GM23338 (cell line): ENCODE measurements around the gene NAA10. TPM values are rescaled to one million over a fixed set of nuclear protein-coding genes. Genes with fewer than 3 reads are reported as not detected.

Experiments used
- ATAC-seq: fragments of 200-7000 bp; cut with Tn5 transposase; 3 replicates; pipeline ENCODE4 v1.9.1; 2020
- DNase-seq: peaks from one replicate; pipeline ENCODE4 v3.0.0-alpha.2; 2015; ENCODE audit warnings: low spot score
- H2AFZ ChIP-seq: fragments of 200-600 bp; sonication (generic); 2 replicates; pipeline ENCODE4 v1.8.0; 2016; ENCODE audit warnings: antibody characterized with exemption, mild to moderate bottlenecking, moderate library complexity
- H3F3A ChIP-seq: fragments of 200-600 bp; sonication (generic); replicated peaks from 2 replicates; pipeline ENCODE4 v1.8.0; 2017; ENCODE audit warnings: antibody characterized with exemption, mixed run types, low read depth
- H3K27ac ChIP-seq: fragments of 200-600 bp; sonication (generic); 2 replicates; pipeline ENCODE4 v1.6.1; 2016; ENCODE audit warnings: low read depth
- H3K27me3 ChIP-seq: fragments of 200-600 bp; sonication (generic); 2 replicates; pipeline ENCODE4 v1.8.0; 2016; ENCODE audit warnings: mild to moderate bottlenecking, mixed run types, moderate library complexity; ENCODE audit not compliant: insufficient read depth
- H3K36me3 ChIP-seq: fragments of 200-600 bp; sonication (generic); 2 replicates; pipeline ENCODE4 v1.8.0; 2016; ENCODE audit warnings: mild to moderate bottlenecking; ENCODE audit not compliant: insufficient read depth
- H3K4me1 ChIP-seq: fragments of 200-600 bp; sonication (generic); 2 replicates; pipeline ENCODE4 v1.8.0; 2016; ENCODE audit warnings: mild to moderate bottlenecking, moderate library complexity; ENCODE audit not compliant: insufficient read depth
- H3K4me2 ChIP-seq: fragments of 200-600 bp; sonication (generic); 2 replicates; pipeline ENCODE4 v1.7.1; 2017; ENCODE audit warnings: mixed run types
- H3K4me3 ChIP-seq: fragments of 200-600 bp; sonication (generic); 2 replicates; pipeline ENCODE4 v1.6.1; 2016; ENCODE audit warnings: mixed run types
- H3K79me2 ChIP-seq: fragments of 200-600 bp; sonication (generic); replicated peaks from 2 replicates; pipeline ENCODE4 v1.8.0; 2017; ENCODE audit warnings: mild to moderate bottlenecking; ENCODE audit not compliant: insufficient read depth
- H3K9me2 ChIP-seq: fragments of 200-600 bp; sonication (generic); 2 replicates; pipeline ENCODE4 v1.8.0; 2017; ENCODE audit not compliant: insufficient read depth
- H4K20me1 ChIP-seq: fragments of 200-600 bp; sonication (generic); replicated peaks from 2 replicates; pipeline ENCODE4 v1.8.0; 2017; ENCODE audit warnings: mild to moderate bottlenecking; ENCODE audit not compliant: insufficient read depth
- H3K27ac Mint-ChIP-seq: 2 replicates; pipeline ENCODE4 v1.8.0; 2020; ENCODE audit warnings: inconsistent platforms, mild to moderate bottlenecking, moderate library complexity, mixed read lengths
- H3K27me3 Mint-ChIP-seq: 3 replicates; pipeline ENCODE4 v1.8.0; 2022; ENCODE audit warnings: low read depth, mild to moderate bottlenecking, moderate library complexity, mixed read lengths, inconsistent platforms; ENCODE audit not compliant: insufficient read depth, poor library complexity
- H3K36me3 Mint-ChIP-seq: 3 replicates; pipeline ENCODE4 v1.8.0; 2021; ENCODE audit warnings: low read depth, mild to moderate bottlenecking, inconsistent platforms, moderate library complexity, mixed read lengths
- H3K4me1 Mint-ChIP-seq: 3 replicates; pipeline ENCODE4 v1.8.0; 2020; ENCODE audit warnings: mild to moderate bottlenecking, inconsistent platforms, mixed read lengths
- H3K4me3 Mint-ChIP-seq: 3 replicates; pipeline ENCODE4 v1.8.0; 2021; ENCODE audit warnings: moderate library complexity, mild to moderate bottlenecking, inconsistent platforms, mixed read lengths
- H3K9me3 Mint-ChIP-seq: 3 replicates; pipeline ENCODE4 v1.8.0; 2020; ENCODE audit warnings: moderate library complexity, mild to moderate bottlenecking, inconsistent platforms, mixed read lengths
- CREB1 ChIP-seq: fragments of 250-450 bp; sonication (Bioruptor Pico); IDR thresholded peaks from 2 replicates; pipeline ENCODE4 v1.5.0; 2020; ENCODE audit warnings: low read depth, mild to moderate bottlenecking, moderate library complexity
- EZH2 ChIP-seq: fragments of 200-600 bp; sonication (generic); IDR thresholded peaks from one replicate; pipeline ENCODE4 v1.8.0; 2017; ENCODE audit warnings: antibody characterized with exemption, mild to moderate bottlenecking, low read depth; ENCODE audit not compliant: unreplicated experiment
- EZH2phosphoT487 ChIP-seq: fragments of 200-600 bp; sonication (generic); IDR thresholded peaks from one replicate; pipeline ENCODE4 v1.8.1; 2018; ENCODE audit warnings: antibody characterized with exemption; ENCODE audit not compliant: unreplicated experiment
- JUNB ChIP-seq: IDR thresholded peaks from one replicate; pipeline ENCODE4 v1.6.1; 2016; ENCODE audit warnings: antibody characterized with exemption; ENCODE audit not compliant: unreplicated experiment
- NANOG ChIP-seq: IDR thresholded peaks from 2 replicates; pipeline ENCODE4 v1.6.1; 2016; ENCODE audit warnings: antibody characterized with exemption, borderline replicate concordance
- POLR2AphosphoS5 ChIP-seq: IDR thresholded peaks from 2 replicates; pipeline ENCODE4 v1.6.1; 2016; ENCODE audit warnings: antibody characterized with exemption, low read depth
- STAT1 ChIP-seq: IDR thresholded peaks from one replicate; pipeline ENCODE4 v1.6.1; 2016; ENCODE audit warnings: antibody characterized with exemption; ENCODE audit not compliant: unreplicated experiment
- ZNF114 ChIP-seq: fragments of 250-450 bp; sonication (Bioruptor Pico); IDR thresholded peaks from 2 replicates; pipeline ENCODE4 v1.5.0; 2020; ENCODE audit warnings: mild to moderate bottlenecking, moderate library complexity
- ZNF331 ChIP-seq: fragments of 250-450 bp; sonication (Bioruptor Pico); IDR thresholded peaks from 2 replicates; pipeline ENCODE4 v1.5.0; 2020; ENCODE audit warnings: low read depth, mild to moderate bottlenecking, moderate library complexity
- polyA plus RNA-seq: library from polyadenylated mRNA; unstranded; fragments of >200 nt; fragmentation: Nextera tagmentation; extraction: Ambion mirVana; gene quantifications from 2 replicates; pipeline ENCODE4 v1.2.1, GENCODE V29; 2016
- total RNA-seq: library from RNA; depleted of rRNA; stranded (reverse); fragments of >200 nt; shearing (Covaris generic); gene quantifications from 2 replicates; pipeline ENCODE4 v1.2.3, GENCODE V29; 2014
- TF ChIP-seq, protein P1 (sequence below), 2 experiments: fragments of 200-600 bp in 1 of 2; sonication (generic) in 1 of 2; conservative IDR thresholded peaks; 2 replicates each; pipeline versions ENCODE4 v1.5.1 to v1.6.1; 2016 to 2017; ENCODE audit warnings: antibody characterized with exemption in 2 of 2, low read depth in 2 of 2, mild to moderate bottlenecking in 2 of 2, moderate library complexity in 1 of 2
- TF ChIP-seq, protein P2 (sequence below): IDR thresholded peaks from 2 replicates; pipeline ENCODE4 v1.6.1; 2016; ENCODE audit warnings: antibody characterized with exemption

The NAA10 gene
- total and polyA plus RNA-seq, 2 experiments from 2014 or later, result 136 to 145 TPM

DNA sequence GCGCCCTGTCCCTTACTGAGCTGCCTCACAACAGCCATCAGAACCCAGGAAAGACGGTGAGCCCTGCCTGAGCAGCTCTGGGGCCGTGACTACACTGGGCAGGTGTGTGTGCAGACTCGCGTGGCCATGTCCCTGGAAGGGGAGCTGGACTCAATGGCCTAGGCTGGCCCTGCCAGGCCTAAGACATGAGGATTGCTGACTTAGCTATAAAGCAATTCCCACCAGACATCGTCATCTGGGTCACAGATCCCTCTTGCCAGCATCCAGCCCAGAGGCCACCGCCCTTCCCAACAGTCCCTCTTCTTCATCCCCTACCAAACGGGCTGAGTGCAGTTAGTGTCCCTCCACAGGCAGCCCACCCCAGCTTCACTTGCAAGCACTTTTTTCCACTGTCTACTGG is 3.7 kb downstream of the NAA10 start:
- H3K4me3 Mint-ChIP-seq, result no peak overlapping the region
- no peaks in the 10 kb centered on the region for H3K9me2 ChIP-seq
- peaks cover 24% of the 10 kb centered on the region for H3K36me3 Mint-ChIP-seq

DNA sequence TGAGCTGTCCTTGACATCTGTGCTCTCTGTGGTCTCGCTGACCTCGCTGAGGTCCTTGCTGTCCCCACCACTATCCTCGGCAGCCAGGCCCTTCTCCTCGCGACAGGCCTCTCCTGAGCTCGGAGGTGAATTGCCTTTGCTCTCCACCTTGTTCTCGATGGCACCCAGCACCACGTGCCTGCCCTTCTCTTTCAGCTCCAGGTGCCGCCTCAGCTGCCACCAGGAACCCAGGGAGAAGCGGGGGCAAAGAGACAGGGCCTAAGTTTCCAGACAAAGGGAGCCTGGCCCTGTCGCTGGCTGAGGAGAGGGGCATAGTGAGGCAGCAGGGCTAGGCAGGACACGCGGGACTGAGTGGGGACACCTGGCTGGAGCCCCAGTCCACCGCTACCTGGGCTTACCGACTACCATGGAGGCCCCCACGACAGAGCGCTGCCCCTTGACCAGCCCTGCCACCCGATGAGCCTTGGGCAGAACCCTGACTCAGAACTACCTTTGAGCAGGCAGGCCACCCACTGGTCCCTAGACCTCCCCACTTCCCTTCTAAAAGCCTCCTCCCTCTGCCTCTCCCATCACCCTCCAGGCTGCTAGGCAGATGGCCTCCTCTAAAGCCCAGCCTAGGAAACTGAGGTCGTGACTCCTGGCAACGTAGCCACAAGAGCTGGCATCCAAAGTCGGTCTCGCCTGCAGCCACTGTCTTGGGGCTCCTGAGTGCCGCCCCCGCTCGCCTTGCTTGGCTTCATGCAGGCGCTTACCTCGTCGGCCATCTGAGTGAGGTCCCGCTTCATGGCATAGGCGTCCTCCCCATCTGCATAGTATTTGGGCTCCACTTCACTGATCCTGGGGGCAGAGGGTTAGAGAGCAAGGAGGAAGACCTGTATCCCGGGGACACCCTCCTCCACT is 4.6 kb downstream of the NAA10 start:
- Mint-ChIP-seq H3K4me3 (no peak overlapping the region), H3K36me3 (peaks cover 24% of the 10 kb centered on the region), H3K27me3 (peaks cover 9% of the 10 kb centered on the region), H3K9me3 (no peaks in the 10 kb centered on the region; the same call in 2 of the 3 replicates), H3K4me1 (peaks cover 13% of the 10 kb centered on the region), H3K27ac (no peak overlapping the region)
- 0 out of 2 replicates have a peak, but pooled peaks cover 5% of the 10 kb centered on the region for H3F3A ChIP-seq
- no peaks in the 10 kb centered on the region; the same call in 1 of the 2 replicates for H4K20me1 ChIP-seq
- DNase-seq, result no peak
- H3K36me3 ChIP-seq, result no peaks in the 10 kb centered on the region
- no peak overlapping the region for H3K4me3 ChIP-seq
- no peak for ATAC-seq
- peaks cover 12% of the 10 kb centered on the region for H3K79me2 ChIP-seq
- peaks cover 4% of the 10 kb centered on the region; the same call in 1 of the 2 replicates for H3K4me1 ChIP-seq
- no peaks in the 10 kb centered on the region for H3K27me3 ChIP-seq
- no peak overlapping the region for H3K4me2 ChIP-seq
- no peaks in the 10 kb centered on the region for H3K9me2 ChIP-seq
- no peak overlapping the region for H3K27ac ChIP-seq
- H2AFZ ChIP-seq, result no peak overlapping the region
- TF ChIP-seq, protein P1, sequence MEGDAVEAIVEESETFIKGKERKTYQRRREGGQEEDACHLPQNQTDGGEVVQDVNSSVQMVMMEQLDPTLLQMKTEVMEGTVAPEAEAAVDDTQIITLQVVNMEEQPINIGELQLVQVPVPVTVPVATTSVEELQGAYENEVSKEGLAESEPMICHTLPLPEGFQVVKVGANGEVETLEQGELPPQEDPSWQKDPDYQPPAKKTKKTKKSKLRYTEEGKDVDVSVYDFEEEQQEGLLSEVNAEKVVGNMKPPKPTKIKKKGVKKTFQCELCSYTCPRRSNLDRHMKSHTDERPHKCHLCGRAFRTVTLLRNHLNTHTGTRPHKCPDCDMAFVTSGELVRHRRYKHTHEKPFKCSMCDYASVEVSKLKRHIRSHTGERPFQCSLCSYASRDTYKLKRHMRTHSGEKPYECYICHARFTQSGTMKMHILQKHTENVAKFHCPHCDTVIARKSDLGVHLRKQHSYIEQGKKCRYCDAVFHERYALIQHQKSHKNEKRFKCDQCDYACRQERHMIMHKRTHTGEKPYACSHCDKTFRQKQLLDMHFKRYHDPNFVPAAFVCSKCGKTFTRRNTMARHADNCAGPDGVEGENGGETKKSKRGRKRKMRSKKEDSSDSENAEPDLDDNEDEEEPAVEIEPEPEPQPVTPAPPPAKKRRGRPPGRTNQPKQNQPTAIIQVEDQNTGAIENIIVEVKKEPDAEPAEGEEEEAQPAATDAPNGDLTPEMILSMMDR (conservative IDR thresholded peaks at IDR 0.05; ENCODE audit: low read depth in 2 of 2), result no peak
- no peak for TF ChIP-seq STAT1
- TF ChIP-seq ZNF114 (CRISPR knock-in tag), result no peak
- TF ChIP-seq ZNF331, result no peak
- no peak for TF ChIP-seq NANOG
- TF ChIP-seq EZH2, result no peak
- TF ChIP-seq JUNB, result no peak
- TF ChIP-seq POLR2AphosphoS5, result no peak
- TF ChIP-seq, protein P2, sequence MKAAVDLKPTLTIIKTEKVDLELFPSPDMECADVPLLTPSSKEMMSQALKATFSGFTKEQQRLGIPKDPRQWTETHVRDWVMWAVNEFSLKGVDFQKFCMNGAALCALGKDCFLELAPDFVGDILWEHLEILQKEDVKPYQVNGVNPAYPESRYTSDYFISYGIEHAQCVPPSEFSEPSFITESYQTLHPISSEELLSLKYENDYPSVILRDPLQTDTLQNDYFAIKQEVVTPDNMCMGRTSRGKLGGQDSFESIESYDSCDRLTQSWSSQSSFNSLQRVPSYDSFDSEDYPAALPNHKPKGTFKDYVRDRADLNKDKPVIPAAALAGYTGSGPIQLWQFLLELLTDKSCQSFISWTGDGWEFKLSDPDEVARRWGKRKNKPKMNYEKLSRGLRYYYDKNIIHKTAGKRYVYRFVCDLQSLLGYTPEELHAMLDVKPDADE, result no peak

More for the DNA sequence above, 3.7 kb downstream of the NAA10 start:
- Histone ChIP-seq H3K4me2 (no peak overlapping the region), H3K27ac (no peak overlapping the region), H2AFZ (no peak overlapping the region), H4K20me1 (no peaks in the 10 kb centered on the region; the same call in 1 of the 2 replicates), H3K36me3 (no peaks in the 10 kb centered on the region), H3K27me3 (no peaks in the 10 kb centered on the region), H3K4me1 (peaks cover 3% of the 10 kb centered on the region; the same call in 1 of the 2 replicates), H3K4me3 (no peak overlapping the region), H3K79me2 (peaks cover 12% of the 10 kb centered on the region), H3F3A (0 out of 2 replicates have a peak, but pooled peaks cover 5% of the 10 kb centered on the region)
- Mint-ChIP-seq H3K4me1 (peaks cover 11% of the 10 kb centered on the region), H3K27me3 (peaks cover 11% of the 10 kb centered on the region), H3K27ac (no peak overlapping the region), H3K9me3 (no peaks in the 10 kb centered on the region; the same call in 2 of the 3 replicates)
- ATAC-seq, result no peak
- DNase-seq, result no peak
- TF ChIP-seq CREB1 (CRISPR knock-in tag), result no peak
- TF ChIP-seq, protein P2, result no peak
- TF ChIP-seq EZH2, result no peak
- no peak for TF ChIP-seq EZH2phosphoT487
